Activated CD8-positive, alpha-beta T cell treated with anti-CD3 and anti-CD28 coated beads, Interleukin-2, amount 10 ng/mL, durations not matched to agents 7 days and 5 days (primary cell): ENCODE measurements around the gene EIF5A. TPM values are rescaled to one million over a fixed set of nuclear protein-coding genes. Genes with fewer than 3 reads are reported as not detected.
A peak's percentile ranks its signal among the peaks of the same experiment; 100 is the strongest.
"Not testable (repeated sequence)": the region's sequence is repeated elsewhere in the genome, so short reads cannot be mapped to it uniquely, and the experiment has no call there.

ENCODE experiments used
- ATAC-seq: fragments of 150-1000 bp; cut with Tn5 transposase; one replicate; pipeline ENCODE4 v1.10.0; 2021; ENCODE audit warnings: moderate library complexity
- CTCF ChIA-PET: fragments of 350-600 bp; sonication (Branson Sonifier 250); formaldehyde crosslinking; loops from one replicate; lab custom pipeline; 2021; ENCODE audit warnings: antibody characterized with exemption; lab: Charles Lee
- POLR2A ChIA-PET: fragments of 350-600 bp; sonication (Branson Sonifier 250); formaldehyde crosslinking; loops from one replicate; lab custom pipeline; 2021; ENCODE audit warnings: antibody characterized with exemption; lab: Charles Lee
- DNase-seq: peaks from one replicate; pipeline ENCODE4 v3.0.0-alpha.2; 2020
- H3K27ac Mint-ChIP-seq: one replicate; pipeline ENCODE4 v1.8.0; 2021; ENCODE audit warnings: mild to moderate bottlenecking, mixed read lengths
- H3K27me3 Mint-ChIP-seq: one replicate; pipeline ENCODE4 v1.8.0; 2021; ENCODE audit warnings: low read depth, mixed read lengths
- H3K36me3 Mint-ChIP-seq: one replicate; pipeline ENCODE4 v1.8.0; 2021; ENCODE audit warnings: low read depth, mixed read lengths
- H3K4me1 Mint-ChIP-seq: one replicate; pipeline ENCODE4 v1.8.0; 2021; ENCODE audit warnings: low read depth, mixed read lengths
- H3K4me3 Mint-ChIP-seq: one replicate; pipeline ENCODE4 v1.8.0; 2021; ENCODE audit warnings: mild to moderate bottlenecking, mixed read lengths
- H3K9me3 Mint-ChIP-seq: one replicate; pipeline ENCODE4 v1.8.0; 2022; ENCODE audit warnings: mixed read lengths; ENCODE audit not compliant: insufficient read depth
- total RNA-seq, 2 experiments: library from RNA; stranded (reverse); gene quantifications; one replicate each; pipeline ENCODE4 v1.2.3, GENCODE V29; 2021

Gene EIF5A
- total RNA-seq, 2 experiments from 2014 or later = 685 to 690 TPM

DNA sequence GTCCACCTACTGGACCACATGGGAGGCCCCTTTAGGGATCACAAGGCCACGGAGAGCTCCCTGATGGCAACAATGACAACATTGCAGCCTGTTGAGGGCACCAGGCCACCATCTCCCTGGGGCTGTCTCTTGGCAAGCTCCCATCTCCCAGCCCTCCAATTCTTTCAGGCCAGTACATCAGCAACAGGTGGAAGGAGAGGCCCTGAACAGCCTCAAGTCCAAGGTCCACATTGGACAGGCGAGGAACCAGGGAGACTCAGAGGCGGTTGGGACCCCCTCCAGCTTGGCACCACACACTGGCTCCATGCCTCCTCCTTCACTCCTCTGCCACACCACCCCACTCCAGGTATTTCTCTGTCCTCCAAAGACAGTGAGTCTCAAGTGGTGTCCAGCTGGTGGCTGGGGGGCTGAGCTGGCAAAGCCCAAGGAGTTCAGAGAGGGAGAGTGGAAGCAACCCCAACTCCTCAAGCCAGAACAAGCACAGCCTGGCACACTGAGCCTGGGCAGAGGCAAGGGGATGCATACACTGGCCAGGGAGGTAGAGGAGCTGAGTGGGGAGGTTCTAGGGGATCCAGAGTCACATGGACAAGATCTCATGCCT lies 27.6 kb downstream of the EIF5A start:
- Mint-ChIP-seq H3K36me3 (peaks cover 28% of the 10 kb centered on the region), H3K27me3 (no peaks in the 10 kb centered on the region), H3K4me3 (peak overlapping the region; percentile 47), H3K9me3 (no peaks in the 10 kb centered on the region), H3K4me1 (peaks cover 62% of the 10 kb centered on the region), H3K27ac (peak overlapping the region; percentile 98)
- ChIA-PET CTCF (interaction anchor here (0.7 to 4.0 kb wide), 10 partner anchors 8 to 353 kb away, joined by 3 to 41 read pairs (median 9); partner anchors contain the start of genes KCTD11 and TMEM95), POLR2A (interaction anchor here (0.6 to 4.9 kb wide), 6 partner anchors 14 to 693 kb away, joined by 3 to 54 read pairs (median 3); partner anchors contain the start of gene GPS2)
- DNase-seq (no peak), ATAC-seq (no peak)

DNA sequence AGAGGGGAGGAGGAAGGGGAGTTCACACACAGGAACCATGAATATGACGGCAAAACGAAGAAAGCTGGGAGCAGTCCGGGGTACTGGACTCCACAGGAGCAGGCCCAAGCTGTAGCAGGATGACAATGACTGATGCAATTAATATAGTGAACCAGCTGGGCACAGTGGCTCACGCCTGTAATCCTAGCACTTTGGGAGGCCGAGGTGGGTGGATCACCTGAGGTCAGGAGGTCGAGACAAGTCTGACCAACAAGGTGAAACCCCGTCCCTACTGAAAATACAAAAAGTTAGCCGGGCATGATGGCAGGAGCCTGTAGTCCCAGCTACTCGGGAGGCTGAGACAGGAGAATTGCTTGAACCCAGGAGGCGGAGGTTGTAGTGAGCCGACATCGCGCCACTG lies 28.3 kb downstream of the EIF5A start:
- not testable (repeated sequence) for H3K9me3 Mint-ChIP-seq, DNase-seq, ATAC-seq, H3K27me3 Mint-ChIP-seq
- Mint-ChIP-seq H3K4me3 (peak overlapping the region; percentile 85), H3K36me3 (peaks cover 33% of the 10 kb centered on the region), H3K4me1 (peaks cover 62% of the 10 kb centered on the region), H3K27ac (peak overlapping the region; percentile 98)
- POLR2A ChIA-PET = interaction anchor here (0.6 to 4.9 kb wide), 17 partner anchors 9 to 351 kb away, joined by 3 to 54 read pairs (median 7); partner anchors contain the start of genes GPS2, TMEM102, TNFSF12 and TP53
- CTCF ChIA-PET = interaction anchor here (0.7 to 4.0 kb wide), 14 partner anchors 10 to 352 kb away, joined by 3 to 41 read pairs (median 10); partner anchors contain the start of genes KCTD11, TMEM95 and TP53

DNA sequence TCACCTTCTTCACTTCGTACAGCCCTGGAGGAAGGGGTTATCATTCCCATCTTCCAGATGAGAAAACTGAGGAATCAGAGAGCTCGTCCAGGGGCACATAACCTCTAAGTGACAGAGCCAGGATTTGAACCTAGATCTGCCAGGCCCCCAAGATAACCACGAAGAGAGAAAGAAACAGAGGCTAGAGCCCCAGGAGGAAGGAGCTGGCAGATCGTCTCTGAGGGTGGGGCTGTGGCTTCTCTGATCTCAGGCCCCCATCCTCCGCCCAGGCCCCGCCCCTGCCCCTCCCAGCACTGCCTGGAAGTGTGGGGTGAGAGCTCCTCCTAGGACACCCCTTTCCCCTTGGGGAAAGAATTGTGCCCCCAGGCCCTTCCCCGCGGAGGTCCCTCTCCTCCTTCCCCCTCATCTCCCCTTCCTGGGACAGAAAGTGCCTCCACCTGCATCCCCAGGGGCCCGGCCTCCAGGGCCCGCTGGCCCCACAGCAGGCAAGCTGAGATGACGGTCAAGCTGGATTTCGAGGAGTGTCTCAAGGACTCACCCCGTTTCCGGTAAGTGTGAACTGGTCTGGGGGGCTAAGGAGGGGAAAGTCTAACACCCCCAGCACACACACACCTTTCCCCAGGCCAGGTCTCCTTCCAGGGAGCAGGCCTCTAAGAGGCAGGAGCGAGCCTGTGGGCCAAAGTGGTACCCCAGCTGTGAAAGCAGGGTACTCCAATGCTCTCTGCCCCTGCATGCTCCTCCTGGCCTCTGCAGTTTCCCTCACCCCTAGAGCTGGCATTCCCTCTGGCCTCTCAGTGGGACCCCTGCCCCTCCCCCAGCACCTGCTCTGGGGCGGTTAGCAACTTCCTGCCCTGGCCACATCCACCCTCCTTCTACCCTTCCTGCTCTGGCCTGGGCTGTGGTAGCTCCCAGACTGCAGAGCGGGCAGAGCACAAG lies 29.1 kb downstream of the EIF5A start, which contains the start of gene ACAP1:
ACAP1 (plus strand) TSS at position 290 of the 936 bp plus-strand sequence; CDS start at position 496, 206 bp downstream.
- ChIA-PET POLR2A (interaction anchor here (0.6 to 4.9 kb wide), 23 partner anchors 8 to 350 kb away, joined by 3 to 54 read pairs (median 4); partner anchors contain the start of genes GPS2, POLR2A, TMEM102 and TNFSF12), CTCF (interaction anchor here (0.6 to 4.0 kb wide), 22 partner anchors 9 to 351 kb away, joined by 3 to 41 read pairs (median 5); partner anchors contain the start of genes CTDNEP1, GPS2, KCTD11 and SLC2A4)
- peak; percentile 95 for DNase-seq
- no peaks in the 10 kb centered on the region for H3K9me3 Mint-ChIP-seq
- peak; percentile 95 for ATAC-seq
- no peaks in the 10 kb centered on the region for H3K27me3 Mint-ChIP-seq
- peaks cover 59% of the 10 kb centered on the region for H3K4me1 Mint-ChIP-seq
- peaks cover 37% of the 10 kb centered on the region for H3K36me3 Mint-ChIP-seq
- peak within 1 kb of the TSS; percentile 98 for H3K27ac Mint-ChIP-seq
- H3K4me3 Mint-ChIP-seq = peak within 1 kb of the TSS; percentile 85

DNA sequence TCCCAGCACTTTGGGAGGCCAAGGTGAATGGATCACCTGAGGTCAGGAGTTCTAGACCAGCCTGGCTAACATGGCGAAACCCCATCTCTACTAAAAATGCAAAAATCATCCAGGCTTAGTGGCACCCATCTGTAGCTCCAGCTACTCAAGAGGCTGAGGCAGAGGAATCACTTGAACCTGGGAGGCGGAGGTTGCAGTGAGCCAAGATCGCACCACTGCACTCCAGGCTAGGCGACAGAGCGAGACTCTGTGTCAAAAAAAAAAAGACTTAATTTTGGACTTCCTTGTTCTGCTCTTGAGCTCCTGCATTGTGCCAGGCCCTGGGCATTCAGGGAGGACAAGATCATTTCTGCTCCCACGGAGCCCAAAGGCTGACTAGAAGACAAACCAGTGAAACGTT lies 30.2 kb downstream of the EIF5A start:
- CTCF ChIA-PET = interaction anchor here (1.0 to 4.0 kb wide), 12 partner anchors 8 to 220 kb away, joined by 3 to 41 read pairs (median 14); partner anchors contain the start of genes GPS2, KCTD11 and TMEM95
- not testable (repeated sequence) for H3K9me3 Mint-ChIP-seq
- H3K36me3 Mint-ChIP-seq = peaks cover 46% of the 10 kb centered on the region

DNA sequence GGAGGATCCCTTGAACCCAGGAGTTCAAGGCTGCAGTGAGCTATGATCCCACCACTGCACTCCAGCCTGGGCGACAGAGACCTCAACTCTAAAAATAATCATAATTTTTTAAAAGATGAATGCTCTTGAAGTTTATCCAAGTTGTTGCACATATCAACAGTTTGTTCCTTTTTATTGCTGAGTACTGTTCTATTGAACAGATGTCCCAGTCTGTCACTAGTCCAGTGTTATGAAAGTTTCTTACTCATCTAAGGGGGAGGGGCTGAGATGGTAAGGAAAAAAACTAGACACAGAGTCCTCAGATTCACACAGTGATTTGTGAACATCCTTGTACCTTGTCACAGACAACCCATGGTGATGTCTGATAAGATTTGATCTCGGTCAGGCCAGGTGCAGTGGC lies 32.8 kb downstream of the EIF5A start:
- ChIA-PET POLR2A (interaction anchor here (0.9 kb wide), 1 partner anchor 14 kb away, joined by 3 read pairs; no protein-coding TSS in a partner anchor), CTCF (no interaction called here)
- Mint-ChIP-seq H3K36me3 (peaks cover 67% of the 10 kb centered on the region), H3K27ac (peak overlapping the region; percentile 2), H3K27me3 (no peaks in the 10 kb centered on the region), H3K4me1 (peaks cover 50% of the 10 kb centered on the region), H3K9me3 (no peaks in the 10 kb centered on the region), H3K4me3 (peak overlapping the region; percentile 1)
- no peak for DNase-seq
- ATAC-seq = no peak

More for the DNA sequence above, 30.2 kb downstream of the EIF5A start:
- H3K4me1 Mint-ChIP-seq = peaks cover 53% of the 10 kb centered on the region
- peak overlapping the region; percentile 98 for H3K27ac Mint-ChIP-seq
- not testable (repeated sequence) for H3K27me3 Mint-ChIP-seq, DNase-seq, ATAC-seq
- peak overlapping the region; percentile 85 for H3K4me3 Mint-ChIP-seq
- POLR2A ChIA-PET = interaction anchor here (0.6 to 4.9 kb wide), 16 partner anchors 8 to 893 kb away, joined by 3 to 54 read pairs (median 7); partner anchors contain the start of genes GPS2, POLR2A, TMEM102 and TP53

DNA sequence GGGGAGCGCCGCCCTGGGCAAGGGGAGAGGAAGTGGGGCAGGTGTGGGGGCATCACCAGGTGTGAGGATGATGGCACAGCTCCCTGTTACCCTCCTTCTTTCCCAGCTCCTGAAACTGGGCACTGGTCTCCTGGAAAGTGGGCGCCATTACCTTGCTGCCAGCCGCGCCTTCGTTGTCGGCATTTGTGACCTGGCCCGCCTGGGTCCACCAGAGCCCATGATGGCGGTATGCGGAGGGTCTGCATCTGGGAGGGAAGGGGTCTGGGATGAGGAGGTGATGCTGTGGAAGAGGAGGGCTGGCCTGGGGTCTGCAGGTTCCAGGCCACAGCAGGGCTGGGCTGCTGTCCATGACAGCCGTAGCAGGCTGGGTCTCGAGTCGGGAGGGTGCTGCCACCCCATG lies 34.4 kb downstream of the EIF5A start:
- DNase-seq (no peak), ATAC-seq (no peak)
- Mint-ChIP-seq H3K4me3 (no peak overlapping the region), H3K27me3 (no peaks in the 10 kb centered on the region), H3K4me1 (peaks cover 38% of the 10 kb centered on the region), H3K36me3 (peaks cover 75% of the 10 kb centered on the region), H3K27ac (peak overlapping the region; percentile 46), H3K9me3 (no peaks in the 10 kb centered on the region)
- ChIA-PET CTCF (interaction anchor here (1.9 kb wide), 1 partner anchor 12 kb away, joined by 6 read pairs; the partner anchor contains the start of gene NEURL4), POLR2A (interaction anchor here (0.7 to 2.2 kb wide), 2 partner anchors 12 to 94 kb away, joined by 4 to 12 read pairs; partner anchors contain the start of gene NEURL4)

DNA sequence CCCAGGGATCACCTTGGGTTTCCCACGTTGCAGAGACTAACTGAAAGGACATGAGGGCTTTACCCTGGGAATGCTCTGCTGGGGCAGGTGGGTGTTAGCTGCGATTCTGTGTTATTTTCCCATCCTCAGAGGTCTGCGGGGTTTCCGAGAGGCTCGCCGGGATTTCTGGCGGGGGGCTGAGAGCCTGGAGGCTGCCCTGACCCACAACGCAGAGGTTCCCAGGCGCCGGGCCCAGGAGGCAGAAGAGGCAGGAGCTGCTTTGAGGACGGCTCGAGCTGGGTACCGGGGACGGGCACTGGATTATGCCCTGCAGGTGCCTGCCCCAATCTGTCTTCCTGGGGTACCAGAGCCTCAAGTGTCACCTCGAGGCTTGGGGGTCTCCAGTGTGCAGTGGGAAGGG lies 35.8 kb downstream of the EIF5A start:
- ChIA-PET CTCF (interaction anchor here (1.6 to 2.7 kb wide), 3 partner anchors 8 to 19 kb away, joined by 3 to 15 read pairs (median 13); partner anchors contain the start of gene TMEM95), POLR2A (interaction anchor here (1.2 to 2.2 kb wide), 3 partner anchors 11 to 30 kb away, joined by 3 to 12 read pairs (median 5); partner anchors contain the start of gene NEURL4)
- ATAC-seq (no peak), DNase-seq (no peak)
- Mint-ChIP-seq H3K27me3 (no peaks in the 10 kb centered on the region), H3K27ac (peak overlapping the region; percentile 60), H3K4me1 (peaks cover 38% of the 10 kb centered on the region), H3K36me3 (peaks cover 73% of the 10 kb centered on the region), H3K4me3 (no peak overlapping the region), H3K9me3 (no peaks in the 10 kb centered on the region)

DNA sequence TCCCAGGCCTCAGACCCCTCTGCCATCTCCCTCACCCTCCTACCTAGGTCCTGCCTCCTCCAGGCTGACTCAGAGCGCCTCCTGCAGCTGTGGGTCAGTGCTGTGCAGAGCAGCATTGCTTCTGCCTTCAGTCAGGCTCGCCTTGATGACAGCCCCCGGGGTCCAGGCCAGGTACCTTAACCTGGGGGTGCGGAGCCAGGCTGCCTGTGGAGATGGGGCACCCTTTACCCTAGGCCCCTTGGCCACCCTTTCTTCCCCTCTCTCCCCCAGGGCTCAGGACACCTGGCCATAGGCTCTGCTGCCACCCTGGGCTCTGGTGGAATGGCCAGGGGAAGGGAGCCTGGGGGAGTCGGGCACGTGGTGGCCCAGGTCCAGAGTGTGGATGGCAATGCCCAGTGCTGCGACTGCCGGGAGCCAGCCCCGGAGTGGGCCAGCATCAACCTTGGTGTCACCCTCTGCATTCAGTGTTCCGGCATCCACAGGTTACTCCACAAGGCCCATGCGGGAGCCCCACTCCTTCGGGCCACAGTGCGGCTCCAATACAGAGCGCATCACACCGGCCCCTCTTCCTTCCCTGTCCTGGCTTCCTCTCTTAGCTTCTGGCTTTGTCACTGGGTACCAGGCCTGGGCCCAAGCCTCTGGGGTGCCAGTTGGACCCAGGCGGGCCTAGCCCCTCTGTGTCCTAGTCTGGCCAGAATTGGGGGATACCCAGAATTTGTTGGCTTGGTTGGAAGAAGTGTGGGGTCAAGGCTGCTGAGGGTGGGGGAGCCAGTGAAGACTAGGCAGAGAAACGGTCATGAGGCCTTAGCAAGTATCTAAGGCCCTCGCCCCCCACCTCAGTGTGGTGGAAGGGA lies 39.6 kb downstream of the EIF5A start:
- H3K27ac Mint-ChIP-seq = peak overlapping the region; percentile 55
- CTCF ChIA-PET = interaction anchor here (1.2 to 4.6 kb wide), 4 partner anchors 10 to 214 kb away, joined by 3 to 35 read pairs (median 21); partner anchors contain the start of genes ACAP1, NEURL4 and SENP3

DNA sequence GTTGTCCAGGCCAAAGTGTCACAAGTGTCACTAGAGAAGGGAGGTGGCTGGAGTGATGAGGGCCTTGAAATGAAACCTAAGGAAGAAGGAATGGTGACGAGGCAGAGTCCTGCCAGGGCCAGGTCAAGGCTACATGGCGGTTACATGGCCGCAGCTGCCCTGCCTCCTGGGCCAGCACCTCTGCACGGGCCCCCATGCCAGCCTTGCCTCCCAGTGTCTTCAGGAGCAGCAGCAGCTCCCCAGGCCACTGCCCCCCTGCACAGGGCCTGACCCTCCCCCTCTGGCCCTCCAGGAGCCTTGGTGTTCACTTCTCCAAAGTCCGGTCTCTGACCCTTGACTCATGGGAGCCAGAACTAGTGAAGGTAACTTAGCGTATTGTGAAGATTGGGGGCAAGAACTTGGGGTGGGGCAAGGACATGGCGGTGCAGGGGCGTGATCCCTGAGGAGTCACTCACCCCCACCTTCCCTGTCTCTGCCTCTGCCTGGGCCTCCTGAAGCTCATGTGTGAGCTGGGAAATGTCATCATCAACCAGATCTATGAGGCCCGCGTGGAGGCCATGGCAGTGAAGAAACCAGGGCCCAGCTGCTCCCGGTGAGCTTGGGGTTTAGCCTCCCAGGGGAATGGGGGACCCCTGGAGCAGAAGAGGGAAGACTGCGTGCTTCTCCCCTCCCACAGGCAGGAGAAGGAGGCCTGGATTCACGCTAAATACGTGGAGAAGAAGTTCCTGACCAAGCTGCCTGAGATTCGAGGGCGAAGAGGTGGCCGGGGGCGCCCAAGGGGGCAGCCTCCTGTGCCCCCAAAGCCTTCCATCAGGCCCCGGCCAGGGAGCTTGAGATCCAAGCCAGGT lies 40.4 kb downstream of the EIF5A start:
- ChIA-PET POLR2A (interaction anchor here (0.7 to 5.0 kb wide), 5 partner anchors 11 to 134 kb away, joined by 3 to 54 read pairs (median 6); partner anchors contain the start of genes ACAP1 and NEURL4), CTCF (interaction anchor here (1.1 to 4.6 kb wide), 4 partner anchors 11 to 212 kb away, joined by 3 to 35 read pairs (median 4); partner anchors contain the start of gene ACAP1)
- H3K4me1 Mint-ChIP-seq = peaks cover 57% of the 10 kb centered on the region
- no peaks in the 10 kb centered on the region for H3K27me3 Mint-ChIP-seq
- ATAC-seq (no peak), DNase-seq (no peak)
- no peak overlapping the region for H3K4me3 Mint-ChIP-seq
- H3K9me3 Mint-ChIP-seq = no peaks in the 10 kb centered on the region
- H3K36me3 Mint-ChIP-seq = peaks cover 75% of the 10 kb centered on the region
- H3K27ac Mint-ChIP-seq = peak overlapping the region; percentile 55

More for the DNA sequence above, 39.6 kb downstream of the EIF5A start:
- Mint-ChIP-seq H3K4me3 (no peak overlapping the region), H3K27me3 (no peaks in the 10 kb centered on the region), H3K36me3 (peaks cover 74% of the 10 kb centered on the region), H3K9me3 (no peaks in the 10 kb centered on the region), H3K4me1 (peaks cover 52% of the 10 kb centered on the region)
- ATAC-seq (no peak), DNase-seq (no peak)
- POLR2A ChIA-PET = interaction anchor here (3.0 to 5.0 kb wide), 2 partner anchors 10 kb away, joined by 17 to 54 read pairs; partner anchors contain the start of gene ACAP1
